RWPE1 (cell line): ENCODE data around the gene RPL31.

Source experiments
- CTCF ChIA-PET: fragments of 350-600 bp; sonication (Branson Sonifier 250); formaldehyde crosslinking; extraction: SDS; loops from one replicate; lab custom pipeline; 2021; lab: Yijun Ruan, JAX
- POLR2A ChIA-PET: fragments of 400-600 bp; formaldehyde crosslinking; extraction: SDS; loops from one replicate; lab custom pipeline; 2020; ENCODE audit warnings: antibody characterized with exemption; ENCODE audit not compliant: low non-redundant PET; lab: Yijun Ruan, JAX
- DNase-seq: peaks from one replicate; pipeline ENCODE4 v3.0.0; 2012; ENCODE audit warnings: low spot score
- H3K27ac ChIP-seq: fragments of 450-650 bp; 2 replicates; pipeline ENCODE4 v1.5.1; 2017
- CTCF ChIP-seq: fragments of 450-650 bp; conservative IDR thresholded peaks from 2 replicates; pipeline ENCODE4 v1.5.1; 2017; ENCODE audit warnings: low read depth, mild to moderate bottlenecking

Gene RPL31

GRCh38 chr2:100990166-100990565 is 11.9 kb upstream of the RPL31 start:
- ChIA-PET POLR2A (no interaction called here), CTCF (interaction anchor here (1.3 kb wide), 1 partner anchor 380 kb away, joined by 5 read pairs; no protein-coding TSS in a partner anchor)
- H3K27ac ChIP-seq = no peak overlapping the region
- no peak for DNase-seq
- no peak for TF ChIP-seq CTCF

- no peak overlapping the region for H3K27ac ChIP-seq
- DNase-seq = no peak
- CTCF ChIA-PET = interaction anchor here (0.7 to 1.3 kb wide), 2 partner anchors 381 to 396 kb away, joined by 4 to 5 read pairs; no protein-coding TSS in a partner anchor
- POLR2A ChIA-PET = no interaction called here
- no peak for TF ChIP-seq CTCF
Observed at GRCh38 chr2:100990650-100991403, 11.3 kb upstream of the RPL31 start.

- no peak for DNase-seq
- H3K27ac ChIP-seq = no peak overlapping the region
- ChIA-PET CTCF (interaction anchor here (0.7 to 1.3 kb wide), 2 partner anchors 382 to 397 kb away, joined by 4 to 5 read pairs; no protein-coding TSS in a partner anchor), POLR2A (no interaction called here)
- no peak for TF ChIP-seq CTCF
Observed at GRCh38 chr2:100991404-100991773, 10.7 kb upstream of the RPL31 start.

- ChIA-PET CTCF (no interaction called here), POLR2A (no interaction called here)
- TF ChIP-seq CTCF = no peak
- no peak overlapping the region for H3K27ac ChIP-seq
- DNase-seq = no peak
Observed at GRCh38 chr2:100992262-100992661, 9.8 kb upstream of the RPL31 start.

GRCh38 chr2:100993294-100993693 is 8.8 kb upstream of the RPL31 start:
- no peak for DNase-seq
- POLR2A ChIA-PET = no interaction called here
- TF ChIP-seq CTCF = no peak
- CTCF ChIA-PET = interaction anchor here (0.5 kb wide), 1 partner anchor 287 kb away, joined by 3 read pairs; no protein-coding TSS in a partner anchor
- no peak overlapping the region for H3K27ac ChIP-seq

- ChIA-PET POLR2A (interaction anchor here (0.6 kb wide), 1 partner anchor 223 kb away, joined by 3 read pairs; no protein-coding TSS in a partner anchor), CTCF (interaction anchor here (0.6 kb wide), 1 partner anchor 141 kb away, joined by 3 read pairs; no protein-coding TSS in a partner anchor)
- no peak for TF ChIP-seq CTCF
- DNase-seq = no peak
- H3K27ac ChIP-seq = no peak overlapping the region
Observed at GRCh38 chr2:100995309-100996075, 6.6 kb upstream of the RPL31 start.
